GM18502 (cell line): ENCODE data around the gene CDK16.
A peak's percentile ranks its signal among the peaks of the same experiment; 100 is the strongest.

Experiments used
- ATAC-seq: cut with Tn5 transposase; IDR thresholded peaks from one replicate; pipeline ENCODE4 v1.9.1; 2021; ENCODE audit warnings: mild to moderate bottlenecking; ENCODE audit not compliant: unreplicated experiment, poor library complexity

The CDK16 gene

GRCh38 chrX:47202877-47203276 is 15.6 kb upstream of the CDK16 start:
- ATAC-seq = no peak

- no peak for ATAC-seq
Observed at GRCh38 chrX:47204970-47205369, 13.5 kb upstream of the CDK16 start.

GRCh38 chrX:47206316-47206715 is 12.2 kb upstream of the CDK16 start:
- no peak for ATAC-seq

GRCh38 chrX:47208108-47208507 is 10.4 kb upstream of the CDK16 start:
- ATAC-seq = no peak

- no peak for ATAC-seq
Observed at GRCh38 chrX:47209508-47210238, 8.8 kb upstream of the CDK16 start.

- ATAC-seq = no peak
Observed at GRCh38 chrX:47210661-47211425, 7.6 kb upstream of the CDK16 start.

GRCh38 chrX:47212381-47213293 is 5.8 kb upstream of the CDK16 start:
- ATAC-seq = no peak

GRCh38 chrX:47214435-47215077 is 3.9 kb upstream of the CDK16 start:
- no peak for ATAC-seq

- ATAC-seq = no peak
Observed at GRCh38 chrX:47215291-47215900, 3.1 kb upstream of the CDK16 start.

- ATAC-seq = no peak
Observed at GRCh38 chrX:47216393-47216925, 2.0 kb upstream of the CDK16 start.

- ATAC-seq = no peak
Observed at GRCh38 chrX:47217121-47217851, 1.2 kb upstream of the CDK16 start.

- ATAC-seq = peak; percentile 88
Observed at GRCh38 chrX:47217852-47218279, 615 bp upstream of the CDK16 start.

GRCh38 chrX:47218920-47219815 is 687 bp downstream of the CDK16 start:
- ATAC-seq = no peak

GRCh38 chrX:47221756-47222155 is 3.3 kb downstream of the CDK16 start:
- ATAC-seq = no peak

- no peak for ATAC-seq
Observed at GRCh38 chrX:47222751-47223350, 4.4 kb downstream of the CDK16 start.

- no peak for ATAC-seq
Observed at GRCh38 chrX:47223476-47224250, 5.2 kb downstream of the CDK16 start.
